ENCODE results near the gene KLHL42. TPM values are rescaled to one million over a fixed set of nuclear protein-coding genes. Genes with fewer than 3 reads are reported as not detected.
"Not testable (repeated sequence)": the region's sequence is repeated elsewhere in the genome, so short reads cannot be mapped to it uniquely, and the experiment has no call there.

Gene KLHL42
- total RNA-seq, 1 donor: 41.2 TPM

DNA sequence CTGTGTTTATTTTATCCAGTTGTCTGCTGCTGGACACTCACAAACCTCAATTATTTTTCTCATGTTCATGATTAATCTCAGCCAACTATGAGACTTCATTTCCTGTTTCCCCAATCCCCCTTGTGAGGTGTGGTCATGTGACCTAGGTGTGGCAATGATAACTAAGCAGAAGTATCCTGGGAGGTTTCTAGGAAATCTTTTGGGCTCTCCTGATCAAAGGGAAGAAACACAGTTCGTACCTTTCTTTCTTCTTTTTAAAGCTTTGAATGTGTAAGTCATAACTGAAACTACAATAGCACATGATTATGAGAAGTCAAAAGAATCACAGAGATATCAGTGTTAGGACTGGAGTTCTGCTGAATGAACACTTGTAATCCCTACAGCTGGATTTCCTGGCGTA is 34.4 kb downstream of the KLHL42 start:
- no peak for DNase-seq (ENCODE audit: low read depth in 2 of 3, low spot score in 2 of 3)

- no peak for DNase-seq (ENCODE audit: low read depth in 2 of 3, low spot score in 2 of 3)
Measured at GRCh38 chr12:27814851-27815591, 35.0 kb downstream of the KLHL42 start.

- DNase-seq (ENCODE audit: low read depth in 2 of 3, low spot score in 2 of 3): no peak
Measured at GRCh38 chr12:27817766-27818165, 37.7 kb downstream of the KLHL42 start.

- DNase-seq (ENCODE audit: low read depth in 2 of 3, low spot score in 2 of 3): no peak
Measured at GRCh38 chr12:27818401-27818918, 38.4 kb downstream of the KLHL42 start.

- DNase-seq (ENCODE audit: low read depth in 2 of 3, low spot score in 2 of 3): no peak
Measured at GRCh38 chr12:27820564-27820963, 40.5 kb downstream of the KLHL42 start.

- peak; percentile 36 to 79 (median 62) for DNase-seq (ENCODE audit: low read depth in 2 of 3, low spot score in 2 of 3)
Measured at GRCh38 chr12:27821259-27821973, 41.4 kb downstream of the KLHL42 start.

- peak in 2 of 3 donors; percentile 19 to 27 for DNase-seq (ENCODE audit: low read depth in 2 of 3, low spot score in 2 of 3)
Measured at GRCh38 chr12:27822076-27822712, 42.2 kb downstream of the KLHL42 start.

DNA sequence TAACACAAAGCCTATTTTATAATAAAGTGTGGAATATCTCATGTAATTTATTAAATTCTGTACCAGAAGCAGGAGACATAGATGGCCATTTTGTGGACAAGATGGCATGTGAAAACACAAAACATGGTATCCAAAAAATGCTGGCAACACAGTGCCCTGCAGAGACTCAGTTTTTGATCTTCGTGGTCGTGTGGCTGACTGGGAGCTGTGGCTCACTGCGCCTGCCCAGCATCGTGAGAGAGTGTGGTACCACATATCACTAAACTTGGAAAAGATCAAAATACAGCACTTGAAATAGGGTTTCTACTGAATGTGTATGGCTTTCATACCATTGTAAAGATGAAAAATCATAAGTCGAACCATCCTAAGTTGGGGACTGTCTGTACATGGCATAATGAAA is 43.0 kb downstream of the KLHL42 start:
- DNase-seq (ENCODE audit: low read depth in 2 of 3, low spot score in 2 of 3): no peak

DNA sequence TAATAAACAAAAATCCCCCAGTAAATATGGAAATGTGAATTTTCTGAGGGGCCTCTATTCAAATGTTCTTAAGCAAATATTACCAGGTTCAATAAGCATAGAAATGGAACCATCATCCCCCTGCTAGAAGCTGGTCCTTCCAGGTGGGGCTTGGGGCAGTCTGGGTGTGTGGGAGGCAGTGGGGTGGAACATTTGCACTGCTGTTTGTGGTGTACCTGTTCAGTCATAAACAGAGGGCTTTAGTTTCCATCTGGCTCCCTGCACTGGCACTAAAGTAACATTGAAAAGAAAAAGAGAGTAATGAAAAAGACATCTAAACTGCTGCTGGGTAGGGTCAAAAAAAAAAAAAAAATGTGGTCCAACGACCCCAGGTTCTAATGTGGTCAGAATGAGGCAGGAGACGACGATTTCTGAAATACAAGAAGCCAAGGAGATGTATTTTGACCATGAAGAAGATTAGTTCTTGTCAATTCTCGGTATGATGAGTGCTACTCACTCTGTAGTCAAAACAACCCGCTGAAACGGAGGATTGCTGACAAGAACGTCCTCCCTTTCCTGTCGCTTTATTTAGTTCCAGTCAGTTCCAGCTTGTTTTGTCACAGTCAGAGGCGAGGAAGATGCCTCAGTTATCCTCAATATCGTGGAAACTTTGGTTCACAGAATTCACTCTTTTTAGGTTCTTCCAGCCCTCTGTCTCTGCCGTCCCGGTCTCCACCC is 44.3 kb downstream of the KLHL42 start:
- no peak for DNase-seq (ENCODE audit: low read depth in 2 of 3, low spot score in 2 of 3)

- no peak for DNase-seq (ENCODE audit: low read depth in 2 of 3, low spot score in 2 of 3)
Measured at GRCh38 chr12:27826076-27826475, 46.0 kb downstream of the KLHL42 start.

DNA sequence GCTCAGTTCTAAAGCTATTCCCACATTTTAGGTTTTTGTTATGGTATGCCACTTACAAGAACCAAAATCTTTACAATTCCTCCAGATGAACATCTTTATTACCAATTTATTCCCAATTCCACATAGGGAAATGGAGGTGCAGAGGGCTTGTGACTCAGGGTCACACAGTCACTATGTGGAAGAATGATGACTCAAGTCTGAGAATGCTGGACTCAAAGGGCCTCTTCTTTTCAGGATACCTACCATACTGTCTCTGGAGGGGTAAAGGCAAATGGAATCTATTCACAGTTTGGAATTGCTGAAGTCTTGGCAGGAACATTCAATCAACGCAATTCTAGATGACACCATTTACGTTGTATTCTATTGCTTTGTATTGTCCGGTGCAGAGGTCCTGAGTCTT is 48.2 kb downstream of the KLHL42 start:
- no peak for DNase-seq (ENCODE audit: low read depth in 2 of 3, low spot score in 2 of 3)

GRCh38 chr12:27838543-27839185 is 58.6 kb downstream of the KLHL42 start:
- no peak for DNase-seq (ENCODE audit: low read depth in 2 of 3, low spot score in 2 of 3)

DNA sequence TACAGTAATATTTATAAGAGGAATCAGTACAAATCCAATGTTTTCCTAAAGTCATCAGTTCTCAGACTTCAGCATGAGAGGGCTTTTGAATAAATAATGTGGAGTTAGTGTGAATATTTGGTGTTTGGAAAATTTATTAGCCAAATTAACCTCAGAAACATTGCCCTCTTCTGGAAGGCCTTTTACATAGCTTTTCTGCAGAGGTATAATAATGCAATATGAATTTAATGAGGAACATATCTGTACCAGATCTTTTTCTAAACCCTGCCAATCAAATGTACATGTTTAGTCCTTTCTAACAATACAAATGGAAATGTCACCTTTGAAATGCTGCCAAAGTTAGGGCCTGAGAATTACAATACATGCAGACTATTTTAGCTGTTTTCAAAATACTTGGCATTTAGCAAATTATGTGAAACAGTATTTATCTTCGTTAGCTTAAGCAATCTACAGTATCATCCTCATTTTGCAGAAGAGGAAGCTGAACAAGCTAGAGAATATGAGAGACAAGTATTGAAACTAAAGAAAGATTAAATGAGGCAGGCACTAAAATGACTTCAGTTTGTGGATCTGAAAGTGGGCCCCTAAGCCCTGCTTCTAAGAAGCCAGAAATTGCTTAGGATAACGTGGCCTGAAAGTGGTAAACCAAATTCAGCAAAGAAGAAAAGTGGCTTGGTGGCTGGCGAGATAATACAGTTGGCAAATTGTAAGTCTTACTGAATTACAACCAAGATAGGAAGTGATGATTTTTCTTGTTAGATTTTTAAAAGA is 60.4 kb downstream of the KLHL42 start:
- DNase-seq (ENCODE audit: low read depth in 2 of 3, low spot score in 2 of 3): no peak

DNA sequence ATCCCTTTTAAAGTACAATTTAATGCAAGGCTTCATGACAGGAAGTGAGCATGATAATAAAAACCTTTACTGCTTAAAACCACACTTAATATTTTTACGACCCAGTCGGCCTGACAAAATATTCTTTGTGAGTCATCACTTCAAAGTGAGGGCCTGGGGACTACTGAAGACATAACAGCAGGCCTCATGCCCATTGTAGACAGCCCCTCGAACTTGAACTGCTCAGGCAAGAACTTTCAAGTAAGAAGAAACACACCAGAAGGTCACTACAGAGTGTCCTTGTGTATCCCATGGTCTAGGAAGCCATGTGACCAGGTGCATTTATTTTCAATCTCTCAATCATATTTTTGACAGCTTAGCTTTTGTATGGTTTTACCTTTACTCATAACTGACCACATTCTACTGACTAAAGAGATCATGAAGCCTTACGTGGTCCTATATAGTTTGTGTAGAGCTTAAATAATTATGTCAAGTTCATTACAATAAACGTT is 61.4 kb downstream of the KLHL42 start:
- DNase-seq (ENCODE audit: low read depth in 2 of 3, low spot score in 2 of 3): no peak

- DNase-seq (ENCODE audit: low read depth in 2 of 3, low spot score in 2 of 3): no peak
Measured at GRCh38 chr12:27843714-27844245, 63.7 kb downstream of the KLHL42 start.

GRCh38 chr12:27844366-27845090 is 64.5 kb downstream of the KLHL42 start:
- DNase-seq (ENCODE audit: low read depth in 2 of 3, low spot score in 2 of 3): no peak

DNA sequence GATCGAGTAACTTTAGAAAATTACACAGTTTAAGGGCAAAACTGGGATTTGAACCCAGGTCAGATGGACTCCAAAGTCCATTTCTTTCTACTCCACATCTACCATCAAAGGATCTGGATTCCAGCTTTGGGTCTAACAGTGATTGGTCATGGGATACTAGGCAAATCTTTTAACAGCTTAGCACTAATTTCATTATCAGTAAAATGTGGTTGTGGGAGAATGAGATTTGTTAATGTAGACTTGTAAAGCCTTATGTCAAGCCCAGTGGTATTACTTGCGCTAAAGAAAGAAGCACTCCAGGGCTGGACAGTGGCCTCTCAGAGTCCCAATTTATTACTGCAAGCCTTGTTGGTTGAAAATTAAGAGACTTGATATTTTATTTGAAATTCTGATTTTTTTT is 65.2 kb downstream of the KLHL42 start:
- no peak for DNase-seq (ENCODE audit: low read depth in 2 of 3, low spot score in 2 of 3)

GRCh38 chr12:27845706-27846105 is 65.7 kb downstream of the KLHL42 start:
- DNase-seq (ENCODE audit: low read depth in 2 of 3, low spot score in 2 of 3): not testable (repeated sequence)

- DNase-seq (ENCODE audit: low read depth in 2 of 3, low spot score in 2 of 3): not testable (repeated sequence)
Measured at GRCh38 chr12:27847293-27847692, 67.3 kb downstream of the KLHL42 start.

Measured in hematopoietic multipotent progenitor cell (in vitro differentiated cells).